ENCODE measurements around the gene RAB30.
"Not testable (repeated sequence)": the region's sequence is repeated elsewhere in the genome, so short reads cannot be mapped to it uniquely, and the experiment has no call there.

The RAB30 gene

DNA sequence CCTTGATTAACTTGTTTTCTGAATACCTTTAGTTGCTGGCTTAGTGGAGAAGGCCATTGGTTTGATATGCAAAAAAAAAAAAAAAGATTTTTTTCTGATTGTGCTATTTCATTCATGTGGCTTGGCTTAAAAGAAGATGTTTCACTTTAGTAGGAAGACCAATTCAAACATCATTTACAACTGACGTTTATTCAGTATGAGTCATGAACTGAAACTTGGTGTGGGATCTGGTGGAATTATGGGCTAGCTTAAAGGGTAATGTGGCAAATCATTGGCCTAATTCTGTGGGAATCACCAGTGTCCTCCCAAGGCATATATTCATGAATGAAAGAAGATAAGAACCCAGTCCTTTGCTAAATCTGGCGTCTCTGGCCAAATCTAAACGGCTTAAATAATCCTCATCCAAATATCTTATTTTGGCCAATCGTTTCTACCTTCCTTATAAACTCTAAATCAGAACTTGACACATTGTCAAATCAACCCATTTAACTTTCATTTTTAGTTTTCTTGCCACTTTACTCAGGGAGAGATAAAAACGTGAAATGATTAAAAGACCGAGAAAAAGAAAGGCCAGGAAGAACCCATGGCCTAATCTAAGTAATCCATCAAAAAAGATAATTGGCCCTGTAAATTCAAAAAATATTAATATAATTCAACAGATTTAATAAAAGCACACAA is 93.1 kb downstream of the RAB30 start:
- no peak for TF ChIP-seq CTCF (conservative IDR thresholded peaks at IDR 0.05)
- H3K27ac ChIP-seq = no peak overlapping the region

- no peak overlapping the region for H3K27ac ChIP-seq
These were observed 94.9 kb downstream of the RAB30 start for GRCh38 chr11:82976786-82977185.

DNA sequence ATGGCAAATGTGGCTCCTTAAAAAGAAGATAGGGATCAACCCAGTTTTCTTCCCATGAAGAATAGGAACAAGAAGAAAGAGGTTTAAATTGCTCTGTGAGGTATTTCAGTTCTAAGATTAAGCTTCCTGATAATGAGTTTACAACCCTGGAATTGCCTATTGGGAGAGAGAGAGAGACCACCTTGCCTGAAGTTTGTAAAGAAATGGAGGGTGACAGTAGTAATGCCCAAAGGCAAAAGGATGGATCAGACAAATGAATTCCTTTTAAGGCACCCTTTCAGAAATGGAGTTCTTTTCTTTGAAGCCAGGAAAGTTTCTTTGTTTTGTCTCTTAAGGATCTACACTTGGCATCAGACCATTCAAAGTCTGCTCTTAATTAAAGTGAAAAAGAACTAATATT is 95.8 kb downstream of the RAB30 start:
- H3K27ac ChIP-seq = no peak overlapping the region
- TF ChIP-seq CTCF (conservative IDR thresholded peaks at IDR 0.05) = no peak

More at GRCh38 chr11:82976786-82977185, 94.9 kb downstream of the RAB30 start:
- no peak for TF ChIP-seq CTCF (conservative IDR thresholded peaks at IDR 0.05)

DNA sequence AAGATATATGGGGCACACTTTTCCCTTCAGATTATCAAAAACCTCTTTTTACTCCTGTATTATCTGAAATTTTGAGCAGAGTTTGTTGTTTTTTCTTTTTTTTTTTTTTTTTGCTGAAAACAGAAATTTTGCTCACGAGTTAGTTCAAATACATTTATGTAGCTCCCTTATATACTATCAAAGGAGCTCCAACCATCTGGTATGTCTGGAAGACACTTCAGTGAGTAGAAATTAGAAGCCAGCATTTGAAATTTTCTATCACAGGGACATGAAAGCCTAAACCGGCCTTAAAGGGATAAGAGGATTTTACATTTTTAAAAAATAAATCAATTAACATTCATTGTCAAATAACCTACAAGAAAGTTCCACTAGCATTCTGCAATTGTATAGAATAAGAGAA is 96.8 kb downstream of the RAB30 start:
- no peak overlapping the region for H3K27ac ChIP-seq
- no peak for TF ChIP-seq CTCF (conservative IDR thresholded peaks at IDR 0.05)

- no peak for TF ChIP-seq CTCF (conservative IDR thresholded peaks at IDR 0.05)
- H3K27ac ChIP-seq = no peak overlapping the region
These were observed 97.6 kb downstream of the RAB30 start for GRCh38 chr11:82974135-82974534.

DNA sequence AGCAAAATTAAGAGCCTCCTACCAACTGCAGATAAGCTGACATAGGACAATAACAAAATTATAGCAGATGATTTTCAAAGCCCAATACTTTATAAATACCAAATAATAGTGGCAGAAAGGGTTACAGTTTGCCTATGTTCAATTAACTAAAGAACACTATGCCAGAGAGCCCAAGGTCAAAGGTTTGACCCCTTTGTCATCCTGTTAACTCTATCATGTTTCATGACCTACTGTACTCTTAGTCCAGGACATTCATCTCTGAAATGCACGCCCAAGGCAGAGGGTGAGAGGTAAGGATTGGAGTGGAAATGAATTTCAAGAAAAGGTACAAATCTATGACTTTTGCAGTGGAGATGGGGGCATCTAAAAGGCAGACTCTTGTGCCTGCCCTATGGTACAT is 99.6 kb downstream of the RAB30 start:
- TF ChIP-seq CTCF (conservative IDR thresholded peaks at IDR 0.05) = no peak
- H3K27ac ChIP-seq = no peak overlapping the region

GRCh38 chr11:82971519-82971946 is 100.2 kb downstream of the RAB30 start:
- not testable (repeated sequence) for H3K27ac ChIP-seq

DNA sequence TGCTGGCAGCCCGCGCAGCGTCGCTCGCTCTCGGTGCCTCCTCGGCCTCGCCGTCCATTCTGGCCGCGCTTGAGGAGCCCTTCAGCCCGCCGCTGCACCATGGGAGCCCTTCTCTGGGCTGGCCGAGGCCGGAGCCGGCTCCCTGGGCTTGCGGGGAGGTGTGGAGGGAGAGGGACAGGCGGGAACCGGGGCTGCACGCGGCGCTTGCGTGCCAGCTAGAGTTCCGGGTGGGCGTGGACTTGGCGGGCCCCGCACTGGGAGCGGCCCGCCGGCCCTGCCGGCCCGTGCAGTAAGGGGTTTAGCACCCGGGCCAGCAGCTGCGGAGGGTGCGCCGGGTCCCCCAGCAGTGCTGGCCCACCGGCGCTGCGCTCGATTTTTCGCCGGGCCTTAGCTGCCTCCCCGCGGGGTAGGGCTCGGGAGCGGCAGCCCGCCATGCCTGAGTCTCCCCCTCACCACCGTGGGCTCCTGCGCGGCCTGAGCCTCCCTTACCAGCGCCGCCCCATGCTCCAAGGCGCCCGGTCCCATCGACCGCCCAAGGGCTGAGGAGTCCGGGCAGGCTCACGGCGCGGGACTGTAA is 101.1 kb downstream of the RAB30 start:
- H3K27ac ChIP-seq = not testable (repeated sequence)

Measured in VCaP (cell line).